OCI-M1 (cell line): ENCODE measurements around the gene DQX1.
A peak's percentile ranks its signal among the peaks of the same experiment; 100 is the strongest.
"Not testable (repeated sequence)": the region's sequence is repeated elsewhere in the genome, so short reads cannot be mapped to it uniquely, and the experiment has no call there.

Experiments
- DNase-seq: peaks from one replicate; lab custom pipeline; 2025; lab: John Stamatoyannopoulos, UW

DQX1 gene

GRCh38 chr2:74525717-74526648 lies at the start of gene DQX1:
TSS of gene DQX1 (minus strand) at chr2:74526231. CDS start at chr2:74525729, 502 bp downstream.
- peak; percentile 51 for DNase-seq

- DNase-seq: no peak
Measured at GRCh38 chr2:74575320-74575719, 49.3 kb upstream of the DQX1 start.

- peak; percentile 83 for DNase-seq
Measured at GRCh38 chr2:74573747-74574562, 47.9 kb upstream of the DQX1 start.

GRCh38 chr2:74572178-74572925 lies 46.3 kb upstream of the DQX1 start:
- no peak for DNase-seq

GRCh38 chr2:74571058-74571457 lies 45.0 kb upstream of the DQX1 start:
- no peak for DNase-seq

GRCh38 chr2:74569686-74570085 lies 43.7 kb upstream of the DQX1 start:
- no peak for DNase-seq

GRCh38 chr2:74567881-74568280 lies 41.9 kb upstream of the DQX1 start:
- no peak for DNase-seq

GRCh38 chr2:74566754-74567085 lies 40.7 kb upstream of the DQX1 start:
- no peak for DNase-seq

GRCh38 chr2:74566076-74566753 lies 40.2 kb upstream of the DQX1 start:
- no peak for DNase-seq

- no peak for DNase-seq
Measured at GRCh38 chr2:74564222-74564621, 38.2 kb upstream of the DQX1 start.

GRCh38 chr2:74562126-74562775 lies 36.2 kb upstream of the DQX1 start:
- no peak for DNase-seq

- not testable (repeated sequence) for DNase-seq
Measured at GRCh38 chr2:74561022-74561421, 35.0 kb upstream of the DQX1 start.

- no peak for DNase-seq
Measured at GRCh38 chr2:74560591-74560990, 34.6 kb upstream of the DQX1 start.

GRCh38 chr2:74559912-74560311 lies 33.9 kb upstream of the DQX1 start:
- no peak for DNase-seq

GRCh38 chr2:74558284-74559230 lies 32.5 kb upstream of the DQX1 start:
- no peak for DNase-seq

- DNase-seq: no peak
Measured at GRCh38 chr2:74556831-74557370, 30.9 kb upstream of the DQX1 start.

- no peak for DNase-seq
Measured at GRCh38 chr2:74556159-74556558, 30.1 kb upstream of the DQX1 start.

- DNase-seq: no peak
Measured at GRCh38 chr2:74555610-74556103, 29.6 kb upstream of the DQX1 start.

- DNase-seq: peak; percentile 58
Measured at GRCh38 chr2:74554820-74555531, 28.9 kb upstream of the DQX1 start.
